Right forelimb (tissue), 1 donor: ENCODE data around the gene ELFN1.

ENCODE experiments used
- DNase-seq: peaks from one replicate; pipeline ENCODE4 v3.0.0-alpha.2; 2018

ELFN1 gene

DNA sequence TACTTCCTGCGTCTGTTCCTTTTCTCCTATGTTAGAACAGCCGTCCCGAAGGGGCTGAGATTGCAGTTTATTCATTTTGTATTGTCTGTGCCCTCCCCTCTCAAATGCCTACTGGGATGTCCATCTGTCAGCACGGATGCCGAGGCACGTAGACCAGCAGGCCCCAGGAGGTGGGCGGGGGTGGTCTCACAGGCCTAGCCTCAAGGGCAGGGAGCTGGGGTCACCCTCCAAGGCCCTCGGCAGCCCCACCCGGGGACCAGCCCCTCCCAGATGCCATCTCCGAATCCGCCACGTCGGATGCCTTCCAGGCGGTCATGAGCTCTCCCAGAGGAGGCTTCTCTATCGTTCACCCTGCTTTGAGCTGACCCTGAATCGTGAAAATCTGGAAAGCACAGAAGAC, 59.7 kb downstream of the ELFN1 start:
- DNase-seq, result no peak

DNA sequence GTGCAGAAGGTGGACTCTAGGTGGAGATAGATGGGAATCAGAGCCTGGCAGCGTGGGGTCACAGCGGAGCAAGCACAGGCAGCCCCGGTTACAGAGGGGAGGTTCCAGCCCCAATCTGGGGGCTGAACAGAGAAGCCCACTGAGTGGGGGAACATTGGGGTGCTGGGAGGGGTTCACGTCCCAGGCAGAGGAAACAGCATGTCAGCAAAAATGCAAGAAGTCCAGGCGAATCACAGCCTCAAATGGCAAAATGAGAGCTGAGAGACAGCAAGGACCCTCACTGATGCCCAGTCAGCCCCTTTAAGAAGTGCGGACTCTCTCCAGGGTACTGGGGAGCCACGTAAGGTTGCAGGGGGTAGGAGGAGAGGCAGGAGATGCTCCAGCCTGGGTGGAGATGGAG, 62.0 kb downstream of the ELFN1 start:
- no peak for DNase-seq

- no peak for DNase-seq
Measured at GRCh38 chr7:1732645-1733044, 62.6 kb downstream of the ELFN1 start.

DNA sequence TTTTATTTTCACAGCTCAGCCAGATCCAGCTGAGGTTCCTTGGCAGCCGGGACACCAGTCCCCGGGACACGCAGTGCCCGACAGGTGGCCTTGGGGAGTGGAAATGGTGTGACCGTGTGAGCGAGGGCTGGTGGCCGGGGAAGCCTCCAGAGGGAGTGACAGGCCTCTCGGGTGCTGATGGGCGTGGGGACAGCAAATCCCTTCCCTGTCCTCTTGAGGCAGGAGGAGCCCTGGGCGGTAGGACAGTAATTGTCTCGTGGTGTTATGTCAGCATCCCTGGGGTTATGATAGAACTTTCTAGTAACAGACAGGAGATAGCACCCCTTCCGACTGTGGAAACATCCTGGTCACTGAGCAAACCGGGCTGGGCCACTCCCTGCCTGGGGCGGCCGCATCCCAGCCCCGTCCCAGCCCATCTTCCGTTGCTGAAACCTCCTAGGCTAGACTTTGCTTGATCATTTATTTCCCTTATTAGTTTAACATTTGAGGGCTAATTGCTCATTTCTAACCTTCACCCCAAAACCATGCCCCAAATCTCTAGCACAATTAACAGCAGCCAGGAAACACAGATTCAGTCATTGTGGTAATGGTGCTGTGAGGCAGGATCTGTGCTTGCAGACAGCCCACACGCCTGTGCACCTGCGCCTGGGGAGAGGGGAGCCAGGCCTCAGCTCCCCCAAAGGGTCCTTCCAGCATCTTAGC, 63.3 kb downstream of the ELFN1 start:
- no peak for DNase-seq

- no peak for DNase-seq
Measured at GRCh38 chr7:1733908-1734730, 64.0 kb downstream of the ELFN1 start.

DNA sequence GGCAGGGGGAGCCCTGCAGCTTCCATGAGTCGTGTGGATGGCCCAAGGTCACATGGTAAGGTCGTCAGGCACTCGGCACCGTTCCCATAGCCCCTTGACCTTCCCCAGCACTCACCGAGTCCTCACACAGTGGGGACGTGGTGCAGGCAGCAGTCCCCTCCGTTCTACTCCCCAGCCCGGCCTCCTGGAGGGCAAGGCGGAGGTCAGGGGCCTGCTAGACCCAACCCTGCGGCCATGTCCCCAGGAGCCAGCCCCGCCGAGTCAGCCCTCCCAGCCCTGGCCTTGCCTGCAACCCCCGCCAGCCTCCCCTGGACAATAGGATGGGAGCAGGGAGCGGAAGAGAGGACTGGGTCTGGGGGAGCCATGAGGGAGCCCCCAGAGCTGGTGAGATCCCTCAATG, 65.2 kb downstream of the ELFN1 start:
- DNase-seq, result no peak

DNA sequence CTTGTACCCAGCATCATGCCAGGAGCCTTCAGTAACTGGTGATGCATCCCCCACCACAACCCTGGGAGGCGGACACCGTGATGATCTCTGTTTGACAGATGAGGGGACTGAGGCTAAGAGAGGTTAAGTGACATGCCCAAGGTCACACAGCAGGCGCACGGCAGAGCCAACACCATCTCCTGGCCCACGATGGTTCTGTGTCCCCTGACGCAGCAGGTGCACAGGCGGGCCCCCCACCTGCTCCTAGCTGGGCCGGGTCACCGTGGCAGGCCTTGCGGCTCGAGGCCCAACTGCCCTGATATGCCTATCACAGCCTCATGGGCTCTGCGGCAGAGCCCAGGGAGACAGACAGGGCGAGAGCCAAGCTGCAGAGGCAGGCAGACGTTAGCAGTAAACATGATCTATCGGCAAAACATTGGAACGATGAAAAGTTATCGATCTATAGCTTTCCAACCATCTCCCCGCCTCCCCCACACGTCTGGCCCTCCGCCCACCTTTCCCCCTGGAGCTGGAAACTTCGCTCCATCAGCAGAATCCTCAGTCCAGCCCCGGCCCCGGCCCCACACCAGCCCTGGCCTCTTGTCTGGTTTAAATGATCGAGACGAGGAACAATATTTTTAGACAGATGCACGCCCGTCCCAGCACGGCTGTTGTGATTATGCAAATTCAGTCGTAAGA, 65.9 kb downstream of the ELFN1 start:
- no peak for DNase-seq

GRCh38 chr7:1736484-1736817, 66.4 kb downstream of the ELFN1 start:
- DNase-seq, result no peak

DNA sequence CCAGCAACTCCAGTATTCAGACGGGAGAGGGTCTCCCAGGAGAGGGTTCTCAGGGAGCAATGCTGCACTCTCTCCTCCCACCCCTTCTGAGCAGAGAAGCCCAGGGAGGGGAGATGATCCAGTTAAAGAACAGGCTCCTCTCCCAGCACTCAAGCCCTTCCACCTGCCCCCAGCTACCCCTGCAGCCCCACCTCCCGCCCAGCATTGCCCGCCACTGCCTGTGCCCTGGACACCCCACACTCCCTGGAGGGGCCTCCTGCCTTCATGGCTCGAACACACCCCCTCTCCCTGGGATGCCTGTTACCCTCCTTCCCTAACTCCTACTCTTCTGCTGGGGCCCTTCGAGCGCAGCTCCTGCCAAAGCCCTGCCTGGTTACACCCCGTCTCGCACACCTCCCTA, 66.8 kb downstream of the ELFN1 start:
- no peak for DNase-seq

GRCh38 chr7:1737523-1737922, 67.4 kb downstream of the ELFN1 start:
- no peak for DNase-seq

DNA sequence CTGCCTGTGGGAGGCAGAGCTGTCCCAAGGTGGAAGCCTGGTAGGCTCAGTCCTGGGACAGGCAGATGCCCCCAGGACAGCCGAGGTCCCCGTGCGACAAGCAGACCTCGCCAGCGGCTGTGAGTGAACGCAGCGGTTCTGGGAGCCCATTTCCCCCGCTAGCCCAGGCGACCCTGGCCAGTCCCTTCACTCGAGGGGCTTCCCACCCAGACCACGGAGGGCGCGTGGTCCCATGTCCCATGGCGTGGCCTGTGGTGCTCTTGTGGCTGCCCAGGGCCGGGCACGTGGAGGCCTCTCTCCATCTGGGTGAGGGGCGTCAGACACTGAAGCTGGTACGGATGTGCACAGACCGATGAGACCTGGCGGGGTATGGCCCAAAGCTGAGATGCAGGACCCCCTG, 67.9 kb downstream of the ELFN1 start:
- no peak for DNase-seq

DNA sequence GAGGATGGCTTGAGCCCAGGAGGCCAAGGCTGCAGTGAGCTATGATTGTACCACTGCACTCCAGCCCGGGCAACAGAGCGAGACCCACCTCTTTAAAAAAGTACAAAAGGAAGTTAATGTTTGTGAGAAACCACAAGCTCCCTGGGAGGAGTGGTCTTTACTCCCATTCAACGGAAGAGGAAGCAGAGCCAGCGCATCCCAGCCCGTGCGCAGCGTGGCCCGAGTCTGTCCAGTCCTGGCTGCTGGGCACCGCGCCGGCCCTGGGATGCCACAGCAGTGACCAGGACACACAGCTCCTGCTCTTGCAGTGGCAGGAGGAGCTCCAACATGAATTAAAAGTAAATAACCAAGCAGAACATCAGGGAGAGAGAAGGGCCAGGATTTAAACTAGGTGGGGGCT, 68.4 kb downstream of the ELFN1 start:
- no peak for DNase-seq

DNA sequence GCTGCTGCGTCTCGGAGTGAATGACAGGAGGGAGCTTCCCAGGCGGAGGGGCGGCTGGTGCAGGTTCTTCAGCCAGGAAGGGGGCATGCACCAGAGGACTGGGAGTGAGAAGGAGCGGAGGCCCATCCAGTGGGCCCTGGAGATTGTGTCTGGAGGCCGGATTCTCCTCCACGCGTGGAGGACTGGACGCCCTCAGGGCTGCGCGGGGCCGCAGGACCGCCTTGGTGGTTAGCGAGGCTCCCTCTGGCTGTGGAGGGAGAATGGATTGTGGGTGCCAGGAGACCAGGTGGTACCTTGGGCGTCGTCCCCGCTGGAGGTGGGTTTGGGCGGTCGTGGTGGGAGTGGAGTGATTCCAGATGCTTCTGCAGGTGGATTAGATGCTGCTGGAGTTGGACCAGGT, 68.9 kb downstream of the ELFN1 start:
- no peak for DNase-seq

DNA sequence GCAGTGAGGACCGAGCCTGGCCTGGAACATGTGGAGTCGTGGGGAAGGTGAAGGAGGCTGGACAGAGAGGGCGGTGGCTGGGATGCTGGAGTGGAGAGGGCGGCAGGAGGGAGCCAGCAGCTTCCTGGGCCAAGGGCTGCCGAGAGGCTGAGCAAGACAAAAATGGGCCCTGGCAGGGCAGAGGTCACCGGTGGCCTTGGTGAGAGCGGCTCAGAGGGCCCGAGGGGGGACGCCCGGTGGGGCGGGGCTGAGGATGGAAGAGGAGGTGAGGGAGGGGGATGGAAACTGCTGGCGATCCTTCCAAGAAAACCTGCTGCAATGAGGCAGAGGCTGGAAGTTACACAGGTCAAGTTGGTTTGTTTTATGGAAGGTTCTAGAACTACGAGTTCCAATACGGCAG, 69.5 kb downstream of the ELFN1 start:
- DNase-seq, result no peak

- DNase-seq, result no peak
Measured at GRCh38 chr7:1740214-1740613, 70.1 kb downstream of the ELFN1 start.

- no peak for DNase-seq
Measured at GRCh38 chr7:1741246-1741645, 71.2 kb downstream of the ELFN1 start.

- DNase-seq, result no peak
Measured at GRCh38 chr7:1741751-1742554, 71.9 kb downstream of the ELFN1 start.

DNA sequence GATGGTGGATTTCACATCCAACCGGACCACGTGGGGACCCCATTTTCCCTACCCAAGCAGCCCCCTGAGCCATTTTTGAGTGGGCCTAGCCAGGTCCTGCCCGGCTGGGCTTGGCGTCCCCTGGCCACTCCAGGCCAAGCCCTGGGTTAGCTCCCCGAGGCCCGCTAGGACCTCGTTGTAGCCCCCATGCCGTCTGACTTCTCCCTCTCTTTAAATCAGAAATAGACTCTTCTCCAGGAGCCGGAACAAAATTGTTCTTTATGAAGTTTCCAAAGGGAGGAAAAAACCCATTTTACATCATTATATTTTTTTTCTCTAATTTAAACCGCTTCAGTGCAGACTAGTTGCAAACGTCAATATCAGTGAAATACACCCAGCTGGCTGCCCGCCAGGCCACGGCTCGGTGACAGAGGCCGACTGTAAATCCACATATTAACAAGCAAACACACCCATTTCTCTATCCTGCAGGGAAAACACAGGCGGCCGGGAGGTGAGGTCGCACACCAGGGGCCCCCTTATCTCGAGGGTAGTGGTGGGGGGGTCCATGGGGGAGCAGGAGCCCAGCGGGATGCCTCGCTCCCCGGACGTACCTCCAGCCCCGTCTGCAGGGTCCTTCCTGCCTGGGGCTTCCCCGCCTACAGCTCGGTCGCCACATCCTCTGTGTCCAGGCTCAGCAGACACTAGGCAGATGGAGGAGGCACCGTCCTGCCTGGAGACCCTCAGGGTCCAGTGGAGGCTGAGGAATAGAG, 72.7 kb downstream of the ELFN1 start:
- DNase-seq, result peak; percentile 77

- no peak for DNase-seq
Measured at GRCh38 chr7:1743481-1744230, 73.6 kb downstream of the ELFN1 start.

- no peak for DNase-seq
Measured at GRCh38 chr7:1744296-1745017, 74.4 kb downstream of the ELFN1 start.

DNA sequence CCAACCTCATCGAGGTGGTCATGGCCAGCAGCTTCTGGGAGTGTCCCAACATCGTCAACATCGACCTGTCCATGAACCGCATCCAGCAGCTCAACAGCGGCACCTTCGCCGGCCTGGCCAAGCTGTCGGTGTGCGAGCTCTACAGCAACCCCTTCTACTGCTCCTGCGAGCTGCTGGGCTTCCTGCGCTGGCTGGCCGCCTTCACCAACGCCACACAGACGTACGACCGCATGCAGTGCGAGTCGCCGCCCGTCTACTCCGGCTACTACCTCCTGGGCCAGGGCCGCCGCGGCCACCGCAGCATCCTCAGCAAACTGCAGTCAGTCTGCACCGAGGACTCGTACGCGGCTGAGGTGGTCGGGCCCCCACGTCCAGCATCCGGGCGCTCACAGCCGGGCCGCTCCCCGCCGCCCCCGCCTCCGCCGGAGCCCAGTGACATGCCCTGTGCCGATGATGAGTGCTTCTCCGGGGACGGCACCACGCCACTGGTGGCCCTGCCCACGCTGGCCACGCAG, 75.0 kb downstream of the ELFN1 start:
- DNase-seq, result no peak
